ENCODE results near the gene ARMC10.
"Not testable (repeated sequence)": the region's sequence is repeated elsewhere in the genome, so short reads cannot be mapped to it uniquely, and the experiment has no call there.

The ARMC10 gene

GRCh38 chr7:103129702-103130549 is 55.0 kb downstream of the ARMC10 start:
- no peak for DNase-seq

- DNase-seq, result no peak
These were observed 56.1 kb downstream of the ARMC10 start for GRCh38 chr7:103130901-103131624.

GRCh38 chr7:103132995-103133688 is 58.2 kb downstream of the ARMC10 start:
- no peak for DNase-seq

GRCh38 chr7:103134836-103135554 is 60.1 kb downstream of the ARMC10 start:
- peak; percentile 68 for DNase-seq

- DNase-seq, result no peak
These were observed 65.1 kb downstream of the ARMC10 start for GRCh38 chr7:103140061-103140460.

GRCh38 chr7:103140685-103141084 is 65.7 kb downstream of the ARMC10 start:
- no peak for DNase-seq

- DNase-seq, result peak; percentile 80
These were observed 66.9 kb downstream of the ARMC10 start for GRCh38 chr7:103141753-103142404.

- DNase-seq, result no peak
These were observed 67.6 kb downstream of the ARMC10 start for GRCh38 chr7:103142494-103142893.

GRCh38 chr7:103143868-103144267 is 68.9 kb downstream of the ARMC10 start:
- no peak for DNase-seq

GRCh38 chr7:103144754-103145153 is 69.8 kb downstream of the ARMC10 start:
- DNase-seq, result not testable (repeated sequence)

- no peak for DNase-seq
These were observed 73.4 kb downstream of the ARMC10 start for GRCh38 chr7:103148131-103148993.

Measured in NCI-H226 (cell line).